HepG2 (cell line): Measurements from ENCODE around the gene AFF4. TPM values are rescaled to one million over a fixed set of nuclear protein-coding genes. Genes with fewer than 3 reads are reported as not detected.

Source experiments
- ATF3 ChIP-seq: sonication (generic); formaldehyde crosslinking; IDR thresholded peaks from 2 replicates; pipeline ENCODE4 v1.4.0; 2020; ENCODE audit warnings: missing genetic modification reagents
- CBX2 ChIP-seq, 2 experiments: fragments of 200-600 bp in 1 of 2; sonication (generic); formaldehyde crosslinking in 1 of 2; IDR thresholded peaks; 2 replicates each; pipeline versions ENCODE4 v1.7.0 to v1.8.1; 2018 to 2022; ENCODE audit warnings: low read depth in 2 of 2, low read length in 1 of 2, mild to moderate bottlenecking in 1 of 2, missing genetic modification reagents in 1 of 2
- DNMT1 ChIP-seq: sonication (generic); formaldehyde crosslinking; IDR thresholded peaks from 2 replicates; pipeline ENCODE4 v1.5.1; 2020; ENCODE audit warnings: mild to moderate bottlenecking, missing genetic modification reagents
- ELF1 ChIP-seq: sonication (generic); formaldehyde crosslinking; IDR thresholded peaks from 2 replicates; pipeline ENCODE4 v1.4.0; 2020; ENCODE audit warnings: missing genetic modification reagents
- GTF2F1 ChIP-seq: fragments of 150-350 bp; IDR thresholded peaks from 2 replicates; pipeline ENCODE4 v1.6.1; 2014; ENCODE audit warnings: low read length
- HNRNPH1 ChIP-seq: fragments of 200-400 bp; formaldehyde crosslinking; optimal IDR thresholded peaks from 2 replicates; pipeline ENCODE3; 2017; ENCODE audit warnings: mild to moderate bottlenecking, low read depth, low read length
- HOXD1 ChIP-seq: sonication (generic); formaldehyde crosslinking; IDR thresholded peaks from 2 replicates; pipeline ENCODE4 v1.5.0; 2020; ENCODE audit warnings: missing genetic modification reagents
- NFIB ChIP-seq: sonication (generic); formaldehyde crosslinking; IDR thresholded peaks from 2 replicates; pipeline ENCODE4 v1.9.0; 2021; ENCODE audit warnings: missing genetic modification reagents, mild to moderate bottlenecking, borderline replicate concordance
- NKX3-1 ChIP-seq: sonication (generic); formaldehyde crosslinking; IDR thresholded peaks from 2 replicates; pipeline ENCODE4 v1.5.0; 2020; ENCODE audit warnings: missing genetic modification reagents
- RFXANK ChIP-seq: IDR thresholded peaks from 2 replicates; pipeline ENCODE4 v1.6.1; 2016
- SPEN ChIP-seq: sonication (generic); formaldehyde crosslinking; IDR thresholded peaks from 2 replicates; pipeline ENCODE4 v1.5.1; 2020; ENCODE audit warnings: low read depth, mild to moderate bottlenecking, missing genetic modification reagents
- ZBTB42 ChIP-seq: sonication (generic); formaldehyde crosslinking; IDR thresholded peaks from 2 replicates; pipeline ENCODE4 v1.5.0; 2020; ENCODE audit warnings: mild to moderate bottlenecking, missing genetic modification reagents
- ZFP90 ChIP-seq: sonication (generic); formaldehyde crosslinking; IDR thresholded peaks from 2 replicates; pipeline ENCODE4 v1.8.0; 2022; ENCODE audit warnings: missing genetic modification reagents, mild to moderate bottlenecking, inconsistent platforms, borderline replicate concordance
- ZNF143 ChIP-seq: sonication (generic); formaldehyde crosslinking; IDR thresholded peaks from 2 replicates; pipeline ENCODE4 v1.4.0; 2020; ENCODE audit warnings: missing genetic modification reagents
- ZNF234 ChIP-seq: sonication (generic); formaldehyde crosslinking; conservative IDR thresholded peaks from 2 replicates; pipeline ENCODE4 v1.5.1; 2020; ENCODE audit warnings: mild to moderate bottlenecking, missing genetic modification reagents
- ZNF430 ChIP-seq: sonication (generic); formaldehyde crosslinking; IDR thresholded peaks from 2 replicates; pipeline ENCODE4 v1.9.0; 2021; ENCODE audit warnings: mild to moderate bottlenecking, missing genetic modification reagents
- ZNF597 ChIP-seq: sonication (generic); formaldehyde crosslinking; IDR thresholded peaks from 2 replicates; pipeline ENCODE4 v1.5.0; 2020; ENCODE audit warnings: missing genetic modification reagents
- ZNF607 ChIP-seq: sonication (generic); formaldehyde crosslinking; IDR thresholded peaks from 2 replicates; pipeline ENCODE4 v1.5.1; 2020; ENCODE audit warnings: missing genetic modification reagents, mild to moderate bottlenecking, borderline replicate concordance
- ZNF674 ChIP-seq: sonication (generic); formaldehyde crosslinking; IDR thresholded peaks from 2 replicates; pipeline ENCODE4 v1.5.0; 2020; ENCODE audit warnings: low read depth, mild to moderate bottlenecking, missing genetic modification reagents
- ZNF691 ChIP-seq: sonication (generic); formaldehyde crosslinking; IDR thresholded peaks from 2 replicates; pipeline ENCODE4 v1.4.0; 2020; ENCODE audit warnings: missing genetic modification reagents, low read depth, mild to moderate bottlenecking, borderline replicate concordance
- ZNF878 ChIP-seq: sonication (generic); formaldehyde crosslinking; IDR thresholded peaks from 2 replicates; pipeline ENCODE4 v1.8.1; 2023; ENCODE audit warnings: mild to moderate bottlenecking, missing genetic modification reagents, moderate library complexity
- polyA plus RNA-seq, 8 experiments: library from polyadenylated mRNA; depleted of rRNA in 3 of 8; stranded (reverse) in 7 of 8; unstranded in 1 of 8; fragments of >200 nt; fragmentation: Illumina TruSeq in 4 of 8; extraction: Trizol in 4 of 8; gene quantifications; 2 replicates each; pipeline versions ENCODE4 v1.2.1 to v1.2.3, GENCODE V29; 2011 to 2016; ENCODE audit warnings: low read depth in 4 of 8, missing spikeins in 1 of 8, mixed read lengths in 1 of 8; ENCODE audit not compliant: insufficient read depth in 1 of 8
- total RNA-seq, 5 experiments: library from RNA; depleted of rRNA; stranded (reverse); fragments of >200 nt; fragmentation: Illumina TruSeq; extraction: Trizol; gene quantifications; 2 replicates each; pipeline ENCODE4 v1.2.3, GENCODE V29; 2016; ENCODE audit warnings: low read depth in 1 of 5
- TF ChIP-seq, protein P1 (sequence below): sonication (generic); formaldehyde crosslinking; IDR thresholded peaks from 2 replicates; pipeline ENCODE4 v1.8.1; 2022; ENCODE audit warnings: mild to moderate bottlenecking, missing genetic modification reagents
- TF ChIP-seq, protein P2 (sequence below): sonication (generic); formaldehyde crosslinking; IDR thresholded peaks from 2 replicates; pipeline ENCODE4 v1.4.0; 2020; ENCODE audit warnings: missing genetic modification reagents
- TF ChIP-seq, protein P3 (sequence below): IDR thresholded peaks from 2 replicates; pipeline ENCODE4 v1.6.1; 2016
- TF ChIP-seq, protein P4 (sequence below): sonication (generic); formaldehyde crosslinking; IDR thresholded peaks from 2 replicates; pipeline ENCODE4 v1.5.1; 2020; ENCODE audit warnings: missing genetic modification reagents, mild to moderate bottlenecking, borderline replicate concordance

The AFF4 gene
- total and polyA plus RNA-seq, 2 of the 13 experiments (the other 11 are each of a cell fraction or from before 2014, with no cell fraction given) = 22.1 to 25.5 TPM

DNA sequence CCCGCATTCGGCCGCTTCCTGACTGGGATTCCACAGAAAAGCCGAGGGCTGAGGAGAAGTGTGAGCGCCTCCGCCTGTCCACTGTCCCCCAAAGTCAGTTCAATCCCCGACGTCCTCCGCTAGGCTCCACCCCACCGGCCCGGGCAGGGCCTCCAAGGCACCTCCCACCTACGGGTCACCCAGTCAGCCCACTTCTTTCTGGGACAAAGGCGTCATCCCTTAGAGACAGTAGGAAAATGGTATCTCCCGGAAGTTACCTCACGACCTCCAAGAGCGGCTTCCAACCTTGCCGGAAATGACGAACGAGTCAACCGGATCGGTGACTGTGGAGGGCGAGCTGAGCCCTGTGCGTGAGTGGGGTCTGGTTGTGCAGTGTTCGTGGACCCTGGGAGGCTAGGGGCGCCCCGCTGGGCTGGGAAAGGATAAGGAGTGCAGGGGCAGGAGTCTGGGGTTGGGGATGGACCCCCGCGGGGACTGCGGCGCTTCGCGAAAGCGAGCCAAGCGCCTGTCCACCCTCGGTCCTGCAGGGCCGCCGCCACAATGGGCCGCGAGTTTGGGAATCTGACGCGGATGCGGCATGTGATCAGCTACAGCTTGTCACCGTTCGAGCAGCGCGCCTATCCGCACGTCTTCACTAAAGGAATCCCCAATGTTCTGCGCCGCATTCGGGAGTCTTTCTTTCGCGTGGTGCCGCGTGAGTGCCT lies 96.9 kb downstream of the AFF4 start, which contains the start of the genes GDF9 and UQCRQ (continued):
- TF ChIP-seq ZNF878 (CRISPR knock-in tag) (no peak), HNRNPH1 (no peak), DNMT1 (CRISPR knock-in tag) (peak; percentile 69; the same call in 1 of the 2 replicates), NKX3-1 (CRISPR knock-in tag) (0 out of 2 replicates have a peak, but pooled peaks have one; percentile 29), ZNF597 (CRISPR knock-in tag) (no peak), ZNF674 (CRISPR knock-in tag) (0 out of 2 replicates have a peak, but pooled peaks have one; percentile 63), ZNF143 (CRISPR knock-in tag) (peak; percentile 58; the same call in 1 of the 2 replicates), NFIB (CRISPR knock-in tag) (no peak), ZNF430 (peak; percentile 74; the same call in 1 of the 2 replicates), SPEN (peak; percentile 83), RFXANK (CRISPR knock-in tag) (no peak), HOXD1 (CRISPR knock-in tag) (peak; percentile 59; the same call in 1 of the 2 replicates), ZFP90 (CRISPR knock-in tag) (0 out of 2 replicates have a peak, but pooled peaks have one; percentile 40), ZBTB42 (CRISPR knock-in tag) (no peak), ELF1 (peak; percentile 71; the same call in 1 of the 2 replicates), GTF2F1 (0 out of 2 replicates have a peak, but pooled peaks have one; percentile 29), ZNF607 (peak; percentile 75; the same call in 1 of the 2 replicates), ZNF234 (no peak), CBX2 (IDR thresholded peaks at IDR 0.05; ENCODE audit: low read depth, low read length) (no peak), CBX2 (CRISPR knock-in tag; IDR thresholded peaks at IDR 0.05; ENCODE audit: low read depth) (no peak), ZNF691 (no peak), ATF3 (CRISPR knock-in tag) (no peak)
- TF ChIP-seq, protein P1, sequence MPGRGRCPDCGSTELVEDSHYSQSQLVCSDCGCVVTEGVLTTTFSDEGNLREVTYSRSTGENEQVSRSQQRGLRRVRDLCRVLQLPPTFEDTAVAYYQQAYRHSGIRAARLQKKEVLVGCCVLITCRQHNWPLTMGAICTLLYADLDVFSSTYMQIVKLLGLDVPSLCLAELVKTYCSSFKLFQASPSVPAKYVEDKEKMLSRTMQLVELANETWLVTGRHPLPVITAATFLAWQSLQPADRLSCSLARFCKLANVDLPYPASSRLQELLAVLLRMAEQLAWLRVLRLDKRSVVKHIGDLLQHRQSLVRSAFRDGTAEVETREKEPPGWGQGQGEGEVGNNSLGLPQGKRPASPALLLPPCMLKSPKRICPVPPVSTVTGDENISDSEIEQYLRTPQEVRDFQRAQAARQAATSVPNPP (CRISPR knock-in tag) = peak; percentile 78
- TF ChIP-seq, protein P2, sequence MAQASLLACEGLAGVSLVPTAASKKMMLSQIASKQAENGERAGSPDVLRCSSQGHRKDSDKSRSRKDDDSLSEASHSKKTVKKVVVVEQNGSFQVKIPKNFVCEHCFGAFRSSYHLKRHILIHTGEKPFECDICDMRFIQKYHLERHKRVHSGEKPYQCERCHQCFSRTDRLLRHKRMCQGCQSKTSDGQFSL (CRISPR knock-in tag) = peak; percentile 80
- TF ChIP-seq, protein P3, sequence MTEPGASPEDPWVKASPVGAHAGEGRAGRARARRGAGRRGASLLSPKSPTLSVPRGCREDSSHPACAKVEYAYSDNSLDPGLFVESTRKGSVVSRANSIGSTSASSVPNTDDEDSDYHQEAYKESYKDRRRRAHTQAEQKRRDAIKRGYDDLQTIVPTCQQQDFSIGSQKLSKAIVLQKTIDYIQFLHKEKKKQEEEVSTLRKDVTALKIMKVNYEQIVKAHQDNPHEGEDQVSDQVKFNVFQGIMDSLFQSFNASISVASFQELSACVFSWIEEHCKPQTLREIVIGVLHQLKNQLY (CRISPR knock-in tag) = no peak
- TF ChIP-seq, protein P4, sequence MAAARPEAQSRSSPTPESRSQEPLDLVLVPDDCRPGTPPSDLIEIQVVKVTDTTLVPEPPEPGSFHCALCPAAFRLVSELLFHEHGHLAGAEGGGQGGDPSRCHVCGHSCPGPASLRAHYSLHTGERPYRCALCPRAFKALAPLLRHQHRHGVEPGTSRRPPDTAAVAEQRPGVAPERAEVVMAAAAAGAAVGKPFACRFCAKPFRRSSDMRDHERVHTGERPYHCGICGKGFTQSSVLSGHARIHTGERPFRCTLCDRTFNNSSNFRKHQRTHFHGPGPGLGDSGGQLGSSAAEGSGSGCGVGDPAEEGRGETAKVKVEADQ (CRISPR knock-in tag) = no peak; the same call in 1 of the 2 replicates
